GM12878 (cell line): ENCODE measurements around the gene MAPKAPK2. TPM values are rescaled to one million over a fixed set of nuclear protein-coding genes. Genes with fewer than 3 reads are reported as not detected.

ENCODE experiments used
- ATAC-seq: fragments of 200-7000 bp; cut with Tn5 transposase; 3 replicates; pipeline ENCODE4 v1.9.1; 2020; ENCODE audit warnings: mild to moderate bottlenecking, moderate library complexity
- BruUV-seq: library from RNA; stranded (reverse); fragments of 400-500 nt; replicated peaks from 2 replicates; lab custom pipeline; 2021; lab: Mats Ljungman, UMichigan
- CTCF ChIA-PET: fragments of 300-600 bp; sonication (Branson Sonifier 250); formaldehyde crosslinking; extraction: SDS; loops from one replicate; lab custom pipeline; 2021; ENCODE audit warnings: inconsistent platforms; lab: Yijun Ruan, JAX
- POLR2A ChIA-PET: fragments of 350-600 bp; formaldehyde crosslinking; extraction: SDS; loops from one replicate; lab custom pipeline; 2021; ENCODE audit warnings: inconsistent platforms; lab: Charles Lee
- RAD21 ChIA-PET: fragments of 300-600 bp; sonication (Branson Sonifier 250); formaldehyde crosslinking; loops from one replicate; lab custom pipeline; 2023; ENCODE audit warnings: antibody characterized with exemption; ENCODE audit not compliant: unreplicated experiment; lab: Charles Lee
- SMC1A ChIA-PET: fragments of 300-600 bp; sonication (Branson Sonifier 250); formaldehyde crosslinking; loops from one replicate; lab custom pipeline; 2023; ENCODE audit not compliant: unreplicated experiment, uncharacterized antibody; lab: Charles Lee
- DNase-seq: peaks from one replicate; pipeline ENCODE4 v3.0.0-alpha.2; 2011; ENCODE audit warnings: low read depth, low spot score
- FAIRE-seq: peaks from 3 replicates; lab custom pipeline; 2011; peaks lifted over from hg19 to GRCh38; lab: Jason Lieb, UNC
- H2AFZ ChIP-seq: 2 replicates; pipeline ENCODE4 v1.6.0; 2011; ENCODE audit warnings: low read depth, low read length, control low read depth; ENCODE audit not compliant: control insufficient read depth
- H3K27ac ChIP-seq: 2 replicates; pipeline ENCODE4 v1.5.1; 2011; ENCODE audit warnings: control low read depth; ENCODE audit not compliant: control insufficient read depth, insufficient read depth
- H3K27me3 ChIP-seq, 2 experiments: replicated peaks in 1 of 2; 2 replicates each; pipeline versions ENCODE4 v1.6.0 to v1.6.1; 2011; ENCODE audit warnings: low read length in 1 of 2; ENCODE audit not compliant: control insufficient read depth in 2 of 2, insufficient read depth in 2 of 2
- H3K36me3 ChIP-seq, 2 experiments: 2 replicates each; pipeline ENCODE4 v1.5.1; 2011; ENCODE audit warnings: low read length in 1 of 2; ENCODE audit not compliant: control insufficient read depth in 2 of 2, insufficient read depth in 2 of 2
- H3K4me1 ChIP-seq: 2 replicates; pipeline ENCODE4 v1.6.1; 2011; ENCODE audit warnings: mild to moderate bottlenecking, low read length, moderate library complexity, mixed read lengths; ENCODE audit not compliant: control insufficient read depth, insufficient read depth
- H3K4me2 ChIP-seq: 2 replicates; pipeline ENCODE4 v1.6.0; 2011; ENCODE audit warnings: control low read depth; ENCODE audit not compliant: control insufficient read depth, insufficient read depth
- H3K4me3 ChIP-seq: fragments of 200-600 bp; sonication (generic); 2 replicates; pipeline ENCODE4 v1.5.1; 2016
- H3K79me2 ChIP-seq: 2 replicates; pipeline ENCODE4 v1.6.0; 2011; ENCODE audit warnings: low read length; ENCODE audit not compliant: control insufficient read depth, insufficient read depth
- H3K9ac ChIP-seq: 2 replicates; pipeline ENCODE4 v1.8.0; 2011; ENCODE audit warnings: low read length, control low read depth, mixed read lengths; ENCODE audit not compliant: control insufficient read depth, insufficient read depth
- H3K9me3 ChIP-seq: replicated peaks from 3 replicates; pipeline ENCODE4 v1.5.1; 2011; ENCODE audit warnings: mild to moderate bottlenecking, low read length; ENCODE audit not compliant: control insufficient read depth, insufficient read depth
- H4K20me1 ChIP-seq: 2 replicates; pipeline ENCODE4 v1.6.0; 2011; ENCODE audit not compliant: control insufficient read depth, insufficient read depth
- CBFB ChIP-seq: IDR thresholded peaks from 2 replicates; pipeline ENCODE4 v1.6.1; 2016; ENCODE audit warnings: antibody characterized with exemption, low read depth
- KLF5 ChIP-seq: fragments of 450-650 bp; IDR thresholded peaks from 2 replicates; pipeline ENCODE4 v1.6.1; 2014; ENCODE audit warnings: mild to moderate bottlenecking; ENCODE audit not compliant: partially characterized antibody
- PKNOX1 ChIP-seq: fragments of 450-650 bp; IDR thresholded peaks from 2 replicates; pipeline ENCODE4 v1.6.1; 2016; ENCODE audit warnings: mild to moderate bottlenecking
- RUNX3 ChIP-seq: IDR thresholded peaks from 2 replicates; pipeline ENCODE4 v1.6.1; 2012; ENCODE audit warnings: low read length, inconsistent platforms
- WGBS: methylation state at CpG from one replicate; pipeline ENCODE4 v1.1.6; 2016; ENCODE audit warnings: low lambda C conversion rate; ENCODE audit not compliant: insufficient replicate concordance, insufficient coverage; ENCODE audit errors: missing lambda C conversion rate; 5-methylcytosine and 5-hydroxymethylcytosine counted together
- in situ Hi-C: fragments of 300-500 bp; cut with MboI; formaldehyde crosslinking; loops from 9 replicates; pipeline ENCODE4 v1.14.3; 2018; ENCODE audit warnings: mixed read lengths
- intact Hi-C: fragments of 100-400 bp; cut with micrococcal nuclease; formaldehyde crosslinking; loops from one replicate; pipeline ENCODE4 v1.14.2; 2022; ENCODE audit not compliant: unreplicated experiment
- polyA plus RNA-seq, 11 experiments: library from polyadenylated mRNA; depleted of rRNA in 4 of 11; unstranded in 6 of 11; stranded (reverse) in 5 of 11; fragments of >200 nt; fragmentation: Nextera tagmentation in 4 of 11; fragmentation: Illumina TruSeq in 1 of 11; extraction: Ambion mirVana in 4 of 11; extraction: Trizol in 1 of 11; gene quantifications; 1 replicate in 1 of 11; 2 replicates in 10 of 11; pipeline versions ENCODE4 v1.2.1 to v1.2.3, GENCODE V29; 2011 to 2016; ENCODE audit warnings: inconsistent platforms in 2 of 11, missing spikeins in 2 of 11, low read depth in 1 of 11
- total RNA-seq, 4 experiments: library from RNA; depleted of rRNA in 3 of 4; stranded (reverse); fragments of >200 nt in 3 of 4; fragmentation: Illumina TruSeq in 1 of 4; extraction: Trizol in 1 of 4; gene quantifications; 2 replicates each; pipeline versions ENCODE4 v1.2.1 to v1.2.3, GENCODE V29; 2013 to 2021

MAPKAPK2 gene
- total and polyA plus RNA-seq, 10 of the 15 experiments (the other 5 are each of a cell fraction or from before 2014, with no cell fraction given) = 0.72 to 92.2 (median 49.3) TPM

GRCh38 chr1:206737729-206738201 is 53.1 kb downstream of the MAPKAPK2 start:
- ATAC-seq (peak; percentile 4; the same call in 2 of the 3 replicates), DNase-seq (no peak), FAIRE-seq (no peak)
- Histone ChIP-seq H3K9me3 (no peaks in the 10 kb centered on the region), H3K9ac (0 out of 2 replicates have a peak overlapping the region, but pooled peaks have one; percentile 5), H3K27ac (peak overlapping the region; percentile 40), H3K4me1 (peaks cover 58% of the 10 kb centered on the region), H4K20me1 (peaks cover 3% of the 10 kb centered on the region), H3K4me3 (no peak overlapping the region), H3K27me3 (no peaks in the 10 kb centered on the region), H2AFZ (no peak overlapping the region), H3K79me2 (no peaks in the 10 kb centered on the region), H3K36me3 (peaks cover 18% of the 10 kb centered on the region in 2 experiments; a peak in 3 of 4 replicates), H3K4me2 (peak overlapping the region; percentile 2; the same call in 1 of the 2 replicates)
- ChIA-PET CTCF (interaction anchor here (0.6 to 20.3 kb wide), 15 partner anchors 13 to 243 kb away, joined by 3 to 805 read pairs (median 5); partner anchors contain the start of genes IL10 and IL19), SMC1A (interaction anchor here (0.6 to 6.4 kb wide), 14 partner anchors 9 to 194 kb away, joined by 3 to 417 read pairs (median 4); partner anchors contain the start of genes IL10 and IL19), RAD21 (interaction anchor here (0.9 to 9.3 kb wide), 11 partner anchors 13 to 245 kb away, joined by 3 to 297 read pairs (median 6); partner anchors contain the start of genes IL10 and IL19), POLR2A (interaction anchor here (0.8 to 1.2 kb wide), 4 partner anchors 33 to 67 kb away, joined by 3 to 15 read pairs (median 4); partner anchors contain the start of gene IL19)
- in situ Hi-C loops = loop anchor here (5.0 kb wide), 2 partner anchors 35 to 65 kb away; partner anchors contain the start of genes IL10 and IL19
- TF ChIP-seq RUNX3 = peak; percentile 42
- TF ChIP-seq CBFB = peak; percentile 4; the same call in 1 of the 2 replicates
- no peak for TF ChIP-seq KLF5
- peak; percentile 45; the same call in 1 of the 2 replicates for TF ChIP-seq PKNOX1
- intact Hi-C loops = loop anchor here (5.0 kb wide), 1 partner anchor 675 kb away; no protein-coding TSS in a partner anchor
- WGBS = 4% methylated on average over 3 of the region's 3 CpGs
- BruUV-seq = no TSS peak
